Muscle of back (tissue), 11 donors: ENCODE measurements around the gene SMIM1. TPM values are rescaled to one million over a fixed set of nuclear protein-coding genes. Genes with fewer than 3 reads are reported as not detected.
"Not testable (repeated sequence)": the region's sequence is repeated elsewhere in the genome, so short reads cannot be mapped to it uniquely, and the experiment has no call there.

Experiments
- DNase-seq, 3 donors: peaks; one replicate each; pipeline versions ENCODE4 v3.0.0 to v3.0.0-alpha.2; 2013
- polyA plus RNA-seq, 10 donors: library from polyadenylated mRNA; unstranded; fragments of 120-200 nt; gene quantifications; one replicate each; pipeline ENCODE4 v1.2.1, GENCODE V29; 2013; ENCODE audit not compliant: insufficient read length in 10 of 10

SMIM1 gene
- polyA plus RNA-seq, 10 donors: 1.6 to 5.7 (median 3.3) TPM

- no peak for DNase-seq
Observed at GRCh38 chr1:3735688-3736087, 36.9 kb upstream of the SMIM1 start.

- no peak for DNase-seq
Observed at GRCh38 chr1:3736131-3736561, 36.4 kb upstream of the SMIM1 start.

- DNase-seq: no peak
Observed at GRCh38 chr1:3736708-3737107, 35.8 kb upstream of the SMIM1 start.

- DNase-seq: no peak
Observed at GRCh38 chr1:3738943-3739342, 33.6 kb upstream of the SMIM1 start.

- DNase-seq: peak in 1 of 3 donors; percentile 53
Observed at GRCh38 chr1:3740042-3740441, 32.5 kb upstream of the SMIM1 start.

DNA sequence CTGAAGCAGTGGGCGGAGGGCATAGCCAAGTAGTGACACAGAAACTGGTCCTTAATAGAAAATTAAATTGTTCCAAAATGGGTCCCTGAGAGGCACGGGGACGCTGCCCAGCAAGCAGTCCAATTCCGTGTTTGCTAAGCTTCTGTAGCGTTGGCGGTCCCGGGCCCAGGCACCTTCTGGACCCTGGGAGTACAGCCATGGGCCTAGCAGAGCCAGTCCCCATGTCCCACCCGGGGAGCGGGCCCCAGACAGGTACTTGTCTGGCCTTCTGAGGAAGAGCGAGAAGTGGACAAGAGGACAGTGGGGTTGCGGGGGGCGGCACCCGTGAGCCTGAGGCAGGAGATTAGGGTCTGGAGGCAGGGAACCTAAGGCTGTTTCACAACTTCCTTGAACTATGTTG lies 31.8 kb upstream of the SMIM1 start:
- DNase-seq: no peak

GRCh38 chr1:3741566-3742438 lies 30.7 kb upstream of the SMIM1 start:
- DNase-seq: no peak

- no peak for DNase-seq
Observed at GRCh38 chr1:3742439-3743298, 29.9 kb upstream of the SMIM1 start.

DNA sequence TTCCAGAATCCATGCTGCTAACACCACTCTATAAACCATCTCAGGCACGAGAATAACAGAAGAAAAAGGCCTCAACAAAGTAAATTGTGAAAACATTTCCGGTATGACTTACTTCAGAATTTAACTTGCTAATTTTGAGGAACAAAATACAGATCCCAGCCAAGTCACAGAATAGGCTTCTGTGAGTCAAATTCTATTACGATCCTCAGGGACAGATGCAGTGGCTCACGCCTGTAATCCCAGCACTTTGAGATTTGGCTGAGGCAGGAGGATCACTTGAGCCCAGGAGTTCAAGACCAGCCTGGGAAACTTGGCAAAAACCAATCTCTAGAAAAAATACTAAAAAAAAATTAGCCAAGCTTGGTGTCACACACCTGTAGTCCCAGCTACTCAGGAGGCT lies 29.1 kb upstream of the SMIM1 start:
- DNase-seq: no peak

DNA sequence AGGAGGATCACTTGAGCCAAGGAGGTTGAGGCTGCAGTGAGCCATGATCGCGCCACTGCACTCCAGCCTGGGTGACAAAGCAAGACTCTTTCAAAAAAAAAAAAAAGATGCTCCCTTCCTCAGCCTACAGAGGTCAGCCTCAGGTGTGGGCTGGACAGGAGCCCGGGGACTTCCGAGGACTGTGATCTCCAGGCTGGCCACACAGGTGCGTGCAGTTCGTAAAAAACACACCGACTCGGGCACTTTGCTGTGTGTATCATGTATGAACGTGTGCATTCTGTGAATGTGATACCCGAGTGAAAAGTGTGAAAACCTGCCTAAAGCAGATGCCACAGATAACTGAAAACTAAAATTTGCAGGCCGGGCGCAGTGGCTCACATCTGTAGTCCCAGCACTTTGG lies 28.7 kb upstream of the SMIM1 start:
- DNase-seq: no peak

DNA sequence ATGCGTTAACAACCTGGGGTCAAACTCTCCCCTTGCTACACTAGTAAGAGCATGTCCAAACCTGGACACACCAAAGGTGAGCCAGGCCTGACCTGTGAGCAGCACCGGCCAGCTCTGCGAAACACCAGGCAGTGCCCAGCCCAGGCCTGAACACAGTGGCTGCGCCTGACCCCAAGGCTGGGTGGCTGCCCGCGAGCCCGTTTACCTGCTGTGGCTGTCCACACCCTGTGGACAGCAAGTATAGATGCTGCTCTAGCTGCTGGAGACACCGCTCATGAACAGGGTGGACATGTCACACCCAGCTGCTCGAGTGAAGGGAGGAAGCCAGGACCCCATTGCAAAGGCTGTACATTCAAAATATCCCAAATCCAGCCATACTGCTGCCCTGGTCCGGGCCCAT lies 27.9 kb upstream of the SMIM1 start:
- no peak for DNase-seq

DNA sequence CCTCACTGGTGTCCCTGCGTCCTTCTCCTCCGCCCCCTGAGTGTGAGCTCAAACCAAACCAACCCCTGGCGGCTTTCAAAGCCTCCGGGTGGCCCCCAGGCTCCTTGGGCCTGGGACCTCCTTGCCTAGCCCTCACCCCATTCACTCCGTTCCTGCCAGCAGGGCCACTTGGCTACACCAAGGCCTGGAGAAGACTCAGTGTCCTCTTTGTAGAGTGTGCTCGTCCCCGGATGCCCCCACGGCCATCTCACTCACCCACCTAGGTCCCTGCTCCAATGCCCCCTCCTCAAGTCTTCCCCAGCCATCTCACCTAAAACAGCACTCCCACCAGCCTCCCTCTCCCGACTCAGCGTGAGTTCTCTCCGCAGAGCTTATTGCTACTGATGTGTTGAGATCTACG lies 27.5 kb upstream of the SMIM1 start:
- no peak for DNase-seq

DNA sequence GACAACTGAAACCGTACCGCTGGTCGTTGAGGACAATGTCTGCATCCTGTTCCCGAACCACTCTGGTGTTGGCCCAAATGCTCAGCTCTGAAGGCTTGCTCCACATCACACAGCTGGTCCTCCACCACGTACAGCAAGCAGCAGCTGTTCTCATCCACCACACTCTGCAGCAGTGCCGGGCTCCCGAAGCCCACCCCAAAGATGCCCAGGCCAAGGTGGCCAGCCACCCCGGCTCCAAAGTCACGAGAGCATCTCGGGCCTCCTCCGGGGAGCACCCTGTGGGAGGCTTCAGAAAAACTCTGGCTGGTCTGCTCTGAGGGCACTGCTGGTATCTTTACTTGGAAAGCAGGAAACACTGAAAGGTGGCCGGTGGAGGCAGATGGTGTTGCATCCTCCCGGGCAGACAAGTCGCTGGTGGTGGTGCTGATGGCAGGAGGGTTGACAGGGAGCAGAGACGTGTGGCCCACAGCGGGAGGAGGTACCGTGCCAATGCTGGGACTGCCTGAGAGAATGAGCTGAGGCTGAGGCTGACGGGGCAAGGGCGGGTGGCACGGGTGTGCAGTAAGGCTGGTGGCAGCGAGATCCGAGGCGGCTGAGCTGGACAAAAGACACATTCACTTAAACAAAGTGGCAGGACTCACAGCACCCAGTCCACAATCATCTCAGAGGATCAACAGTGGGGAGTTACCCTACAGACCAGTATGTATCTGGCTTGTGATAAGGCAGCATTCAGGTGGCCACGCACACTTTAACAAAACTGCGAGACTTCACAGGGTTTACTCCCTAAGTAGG lies 26.8 kb upstream of the SMIM1 start:
- no peak for DNase-seq

DNA sequence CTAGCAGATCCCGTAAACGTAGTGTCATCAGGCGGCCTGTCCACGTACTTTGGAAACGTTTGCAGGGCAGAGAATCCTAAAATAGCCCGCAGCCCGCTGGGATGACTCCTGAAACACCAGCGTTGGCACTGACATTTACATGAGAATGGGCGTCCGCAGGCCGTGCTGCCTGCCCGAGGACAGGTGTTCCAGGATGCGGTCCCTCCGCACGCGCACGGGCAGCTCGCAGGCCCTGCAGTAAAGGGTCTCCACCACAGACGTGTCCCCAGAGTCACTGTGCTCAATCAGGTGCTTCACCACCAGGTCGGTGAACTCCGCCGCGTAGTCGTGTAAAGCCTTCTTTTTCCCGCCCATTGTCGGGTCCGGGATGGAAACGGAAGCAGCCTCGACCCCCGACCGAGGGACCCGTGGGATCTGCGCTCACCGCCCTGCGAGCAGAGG lies 26.1 kb upstream of the SMIM1 start:
- no peak for DNase-seq

DNA sequence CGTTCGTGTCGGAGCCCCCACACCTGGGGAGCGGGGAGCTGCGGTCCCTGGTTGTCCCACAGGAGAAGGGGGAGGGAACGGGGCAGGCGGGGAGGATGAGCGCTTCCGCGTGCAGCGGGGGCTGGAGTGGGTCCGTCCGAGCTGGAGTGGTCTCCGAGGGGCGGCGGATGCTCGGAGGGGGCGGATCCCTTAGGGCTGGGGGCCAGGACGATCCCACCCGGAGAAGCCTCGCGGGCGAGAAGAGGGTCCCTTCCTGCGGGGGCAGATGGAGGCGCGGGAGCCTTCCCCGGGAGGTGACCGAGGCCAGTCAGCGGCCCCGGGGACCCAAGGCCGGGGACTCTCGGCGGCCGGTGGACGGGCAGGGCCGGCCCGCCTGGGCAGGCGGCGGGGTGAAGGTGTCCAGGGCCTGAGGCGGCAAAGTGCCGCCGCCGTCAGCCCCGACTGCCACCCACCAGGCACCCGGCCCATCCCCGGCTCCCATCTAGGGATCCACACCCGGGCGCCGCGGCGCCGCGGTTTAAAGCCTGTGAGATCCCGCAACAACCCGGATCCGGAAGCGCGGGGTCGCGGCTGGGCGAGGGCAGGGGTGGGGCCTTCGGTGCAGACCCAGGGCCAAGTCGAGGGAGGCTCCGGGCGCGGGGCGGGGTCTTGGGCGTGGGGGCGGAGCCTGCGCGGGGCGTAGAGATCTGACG lies 25.6 kb upstream of the SMIM1 start:
- DNase-seq: peak; percentile 73 to 90 (median 84)

GRCh38 chr1:3747522-3747848 lies 25.1 kb upstream of the SMIM1 start:
- no peak for DNase-seq

DNA sequence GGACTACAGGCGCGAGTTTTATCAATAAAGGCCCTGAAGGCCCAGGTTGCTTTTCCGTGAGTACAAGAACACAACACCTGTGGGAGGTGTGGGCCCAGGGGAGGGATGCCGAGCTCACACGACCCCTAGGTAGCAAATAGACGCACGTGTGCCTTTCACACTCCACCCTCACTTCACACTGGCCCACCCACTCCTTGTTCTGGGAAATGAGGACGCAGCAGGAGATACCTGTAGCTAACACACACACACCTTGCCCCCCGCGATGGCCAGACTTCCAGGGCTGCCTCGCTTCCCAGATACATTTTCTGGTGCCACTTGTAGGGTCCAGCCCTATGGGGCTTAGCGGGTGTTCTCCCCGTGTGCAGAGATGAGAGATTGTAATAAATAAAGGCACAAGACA lies 24.6 kb upstream of the SMIM1 start:
- no peak for DNase-seq

GRCh38 chr1:3748316-3748900 lies 24.1 kb upstream of the SMIM1 start:
- not testable (repeated sequence) for DNase-seq

DNA sequence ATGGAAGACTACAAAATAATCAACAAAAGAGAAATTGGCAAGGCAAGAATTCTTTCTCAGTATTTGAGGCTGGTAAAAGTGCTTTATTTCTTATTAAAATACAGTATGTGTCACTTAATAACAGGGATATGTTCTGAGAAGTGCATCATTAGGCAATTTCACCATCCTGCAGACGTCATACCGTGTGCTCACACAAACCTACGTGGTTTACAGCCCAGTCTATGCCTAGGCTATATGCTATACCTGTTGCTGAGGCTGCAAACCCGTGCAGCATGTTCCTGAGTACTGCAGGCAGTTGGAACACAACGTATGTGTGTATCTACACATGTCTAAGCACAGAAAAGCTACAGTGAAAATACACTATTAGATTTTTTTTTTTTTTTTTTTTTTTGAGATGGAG lies 23.0 kb upstream of the SMIM1 start:
- no peak for DNase-seq

- DNase-seq: no peak
Observed at GRCh38 chr1:3750741-3751140, 21.8 kb upstream of the SMIM1 start.

DNA sequence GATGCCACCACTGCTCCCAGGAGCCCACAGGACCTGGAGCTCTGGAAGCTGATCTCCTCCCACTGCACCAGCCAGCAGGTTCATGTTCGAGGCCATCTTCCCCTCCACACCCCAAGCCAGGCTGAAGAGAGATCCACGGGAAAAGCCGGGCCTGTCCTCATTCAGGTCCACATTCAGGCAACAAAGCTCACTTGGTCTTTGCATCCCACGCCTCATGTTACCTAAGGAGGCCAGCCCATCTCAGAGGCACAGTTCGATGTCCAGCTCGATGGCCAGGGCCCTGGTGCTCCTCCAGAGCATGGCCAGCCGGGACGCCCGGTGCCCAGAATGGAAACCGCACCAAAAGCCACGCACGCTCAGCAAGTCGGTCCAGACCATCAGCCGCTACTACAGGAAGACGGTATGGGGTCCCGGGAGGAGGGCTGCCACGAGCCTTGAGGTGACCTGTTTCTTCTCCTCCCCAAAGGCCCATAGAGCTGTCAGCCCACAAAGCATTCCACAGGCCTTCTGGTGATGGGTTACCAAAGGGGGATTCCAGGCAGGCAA lies 20.1 kb upstream of the SMIM1 start, which contains the start of gene CCDC27:
Gene CCDC27, plus strand, starts transcription at position 51 of the 546 bp plus-strand sequence. Its CDS starts 32 bp downstream, at position 83.
- DNase-seq: no peak
